Endodermal cell (in vitro differentiated cells): Measurements from ENCODE around the gene TMEFF1. TPM values are rescaled to one million over a fixed set of nuclear protein-coding genes. Genes with fewer than 3 reads are reported as not detected.

ENCODE experiments used
- DNase-seq: peaks from one replicate; pipeline ENCODE4 v3.0.0-alpha.2; 2017
- H3K27ac ChIP-seq: 2 replicates; pipeline ENCODE4 v1.5.1; 2013; ENCODE audit warnings: mild to moderate bottlenecking, low read depth, low read length, moderate library complexity
- H3K27me3 ChIP-seq: 2 replicates; pipeline ENCODE4 v1.6.1; 2013; ENCODE audit warnings: mild to moderate bottlenecking, low read length, moderate library complexity; ENCODE audit not compliant: insufficient read depth, control insufficient read depth, poor library complexity, severe bottlenecking
- H3K36me3 ChIP-seq: 2 replicates; pipeline ENCODE4 v1.7.0; 2013; ENCODE audit warnings: mild to moderate bottlenecking, low read length, moderate library complexity; ENCODE audit not compliant: control insufficient read depth, insufficient read depth
- H3K4me1 ChIP-seq: one replicate; pipeline ENCODE4 v1.7.0; 2013; ENCODE audit warnings: low read length; ENCODE audit not compliant: control insufficient read depth, insufficient read depth
- H3K4me3 ChIP-seq: 2 replicates; pipeline ENCODE4 v1.5.1; 2013; ENCODE audit warnings: mild to moderate bottlenecking, low read length, moderate library complexity
- H3K9ac ChIP-seq: 2 replicates; pipeline ENCODE4 v1.6.1; 2013; ENCODE audit warnings: mild to moderate bottlenecking, low read length, moderate library complexity; ENCODE audit not compliant: poor library complexity, severe bottlenecking; ENCODE audit errors: extremely low read depth
- H3K9me3 ChIP-seq: 2 replicates; pipeline ENCODE4 v1.6.1; 2013; ENCODE audit warnings: mild to moderate bottlenecking, low read length, moderate library complexity; ENCODE audit not compliant: control insufficient read depth
- H3K27ac Mint-ChIP-seq: 2 replicates; pipeline ENCODE4 v1.8.0; 2020; ENCODE audit warnings: mixed read lengths
- H3K27me3 Mint-ChIP-seq: 2 replicates; pipeline ENCODE4 v1.8.0; 2021; ENCODE audit warnings: mild to moderate bottlenecking, mixed read lengths; ENCODE audit not compliant: insufficient read depth
- H3K36me3 Mint-ChIP-seq: 2 replicates; pipeline ENCODE4 v1.8.0; 2020; ENCODE audit warnings: low read depth, mixed read lengths
- H3K4me1 Mint-ChIP-seq: 2 replicates; pipeline ENCODE4 v1.8.0; 2020; ENCODE audit warnings: mixed read lengths
- H3K4me3 Mint-ChIP-seq: 2 replicates; pipeline ENCODE4 v1.8.0; 2020; ENCODE audit warnings: mild to moderate bottlenecking, moderate library complexity, mixed read lengths
- H3K9me3 Mint-ChIP-seq: 2 replicates; pipeline ENCODE4 v1.8.0; 2020; ENCODE audit warnings: mild to moderate bottlenecking, mixed read lengths
- CTCF ChIP-seq: fragments of 200-600 bp; sonication (generic); conservative IDR thresholded peaks from 2 replicates; pipeline ENCODE4 v1.5.0; 2021; ENCODE audit warnings: antibody characterized with exemption, mild to moderate bottlenecking
- WGBS, 2 experiments: methylation state at CpG; one replicate each; pipeline versions ENCODE4 v1.1.5 to v1.1.7; 2013; ENCODE audit warnings: missing lambda C conversion rate in 2 of 2, mixed read lengths in 1 of 2; ENCODE audit not compliant: insufficient coverage in 1 of 2, insufficient read length in 1 of 2; 5-methylcytosine and 5-hydroxymethylcytosine counted together
- total RNA-seq, 2 donors: library from RNA; stranded (reverse); fragmentation: NEBNext Ultra II Directional in 1 of 2; extraction: Animal tissue kit (Norgen Biotek cat#: 25700) in 1 of 2; gene quantifications; 2 replicates in 1 of 2; 3 replicates in 1 of 2; pipeline ENCODE4 v1.2.1, GENCODE V29; 2021

Gene TMEFF1
- total RNA-seq, 2 donors from 2014 or later, result 67.5 to 111 TPM

GRCh38 chr9:100449420-100449819 lies 23.5 kb upstream of the TMEFF1 start:
- Histone ChIP-seq H3K27ac (no peak overlapping the region), H3K9ac (no peak overlapping the region), H3K4me1 (no peaks in the 10 kb centered on the region), H3K27me3 (no peaks in the 10 kb centered on the region), H3K9me3 (peaks cover 15% of the 10 kb centered on the region), H3K4me3 (no peak overlapping the region), H3K36me3 (peaks cover 39% of the 10 kb centered on the region)
- Mint-ChIP-seq H3K27ac (peak overlapping the region; percentile 11), H3K4me1 (peaks cover under 1% of the 10 kb centered on the region), H3K27me3 (no peaks in the 10 kb centered on the region), H3K4me3 (no peak overlapping the region), H3K9me3 (peaks cover 4% of the 10 kb centered on the region), H3K36me3 (peaks cover 43% of the 10 kb centered on the region)
- no peak for DNase-seq
- 92 to 95% methylated on average over 2 of the region's 2 CpGs for WGBS, 2 experiments
- no peak for TF ChIP-seq CTCF

- peaks cover 2% of the 10 kb centered on the region for H3K4me1 Mint-ChIP-seq
- H3K4me1 ChIP-seq, result no peaks in the 10 kb centered on the region
- no peak overlapping the region for H3K9ac ChIP-seq
- H3K36me3 Mint-ChIP-seq, result peaks cover 38% of the 10 kb centered on the region
- H3K27me3 Mint-ChIP-seq, result no peaks in the 10 kb centered on the region
- H3K27me3 ChIP-seq, result no peaks in the 10 kb centered on the region
- no peak for DNase-seq
- H3K9me3 ChIP-seq, result peaks cover 15% of the 10 kb centered on the region
- TF ChIP-seq CTCF, result no peak
- WGBS, 2 experiments, result 100% methylated on average over 1 to 2 of the region's 2 CpGs
- no peak overlapping the region for H3K27ac Mint-ChIP-seq
- no peak overlapping the region for H3K4me3 ChIP-seq
- H3K36me3 ChIP-seq, result peaks cover 27% of the 10 kb centered on the region
- H3K9me3 Mint-ChIP-seq, result peaks cover 4% of the 10 kb centered on the region
- no peak overlapping the region for H3K4me3 Mint-ChIP-seq
- no peak overlapping the region for H3K27ac ChIP-seq
Observed at GRCh38 chr9:100452894-100453293, 20.1 kb upstream of the TMEFF1 start.

- Mint-ChIP-seq H3K36me3 (peaks cover 36% of the 10 kb centered on the region), H3K4me3 (no peak overlapping the region), H3K4me1 (peaks cover 2% of the 10 kb centered on the region), H3K27ac (no peak overlapping the region), H3K9me3 (peaks cover 4% of the 10 kb centered on the region), H3K27me3 (no peaks in the 10 kb centered on the region)
- Histone ChIP-seq H3K27ac (no peak overlapping the region), H3K27me3 (no peaks in the 10 kb centered on the region), H3K9ac (no peak overlapping the region), H3K36me3 (peaks cover 24% of the 10 kb centered on the region), H3K4me3 (no peak overlapping the region), H3K9me3 (peaks cover 15% of the 10 kb centered on the region), H3K4me1 (no peaks in the 10 kb centered on the region)
- TF ChIP-seq CTCF, result no peak
- DNase-seq, result no peak
Observed at GRCh38 chr9:100455470-100455869, 17.5 kb upstream of the TMEFF1 start.
